H1 (cell line): ENCODE results near the gene TRIM27. TPM values are rescaled to one million over a fixed set of nuclear protein-coding genes. Genes with fewer than 3 reads are reported as not detected.

ENCODE experiments used
- CTCF ChIA-PET: fragments of 300-600 bp; sonication (Branson Sonifier 250); formaldehyde crosslinking; loops from one replicate; lab custom pipeline; 2021; ENCODE audit not compliant: partially characterized antibody; lab: Charles Lee
- POLR2A ChIA-PET: fragments of 300-600 bp; sonication (Branson Sonifier 250); formaldehyde crosslinking; loops from one replicate; lab custom pipeline; 2021; ENCODE audit warnings: inconsistent platforms; ENCODE audit not compliant: partially characterized antibody; lab: Charles Lee
- DNase-seq, 2 experiments: peaks; one replicate each; pipeline versions ENCODE4 v3.0.0 to v3.0.0-alpha.2; 2010 to 2022; ENCODE audit warnings: low spot score in 2 of 2, low read depth in 1 of 2, mixed read lengths in 1 of 2
- FAIRE-seq: peaks from 2 replicates; lab custom pipeline; 2011; peaks lifted over from hg19 to GRCh38; lab: Jason Lieb, UNC
- H2AFZ ChIP-seq: 2 replicates; pipeline ENCODE4 v1.8.1; 2012; ENCODE audit warnings: low read length, inconsistent platforms
- H2AK5ac ChIP-seq: 2 replicates; pipeline ENCODE4 v1.6.1; 2013; ENCODE audit warnings: low read depth, low read length
- H2BK120ac ChIP-seq: replicated peaks from 2 replicates; pipeline ENCODE3; 2013; ENCODE audit warnings: low read depth, low read length, inconsistent platforms
- H2BK12ac ChIP-seq: 2 replicates; pipeline ENCODE4 v1.6.1; 2013; ENCODE audit warnings: low read depth, low read length
- H2BK15ac ChIP-seq: 2 replicates; pipeline ENCODE4 v1.6.1; 2013; ENCODE audit warnings: low read length
- H2BK20ac ChIP-seq: 2 replicates; pipeline ENCODE4 v1.6.1; 2013; ENCODE audit warnings: low read length
- H2BK5ac ChIP-seq: 2 replicates; pipeline ENCODE4 v1.6.1; 2013; ENCODE audit warnings: low read depth, low read length
- H3K14ac ChIP-seq: 2 replicates; pipeline ENCODE4 v1.6.1; 2013; ENCODE audit warnings: inconsistent platforms; ENCODE audit not compliant: insufficient read length
- H3K18ac ChIP-seq: 2 replicates; pipeline ENCODE4 v1.6.1; 2013; ENCODE audit warnings: low read length; ENCODE audit errors: extremely low read depth
- H3K23ac ChIP-seq: 2 replicates; pipeline ENCODE4 v1.6.1; 2013; ENCODE audit warnings: inconsistent platforms; ENCODE audit not compliant: insufficient read length
- H3K23me2 ChIP-seq: 2 replicates; pipeline ENCODE4 v1.6.1; 2013; ENCODE audit warnings: low read depth, low read length
- H3K27ac ChIP-seq: 2 replicates; pipeline ENCODE4 v1.6.1; 2011; ENCODE audit warnings: low read depth, low read length, inconsistent platforms
- H3K27me3 ChIP-seq, 4 experiments: replicated peaks in 1 of 4; 1 replicate in 1 of 4; 2 replicates in 3 of 4; pipeline versions ENCODE4 v1.6.1 to v1.8.1; 2011 to 2013; ENCODE audit warnings: low read length in 3 of 4, mild to moderate bottlenecking in 3 of 4, inconsistent platforms in 2 of 4, mixed read lengths in 2 of 4, moderate library complexity in 1 of 4; ENCODE audit not compliant: control insufficient read depth in 3 of 4, insufficient read depth in 3 of 4; ENCODE audit errors: extremely low read depth in 1 of 4
- H3K36me3 ChIP-seq, 4 experiments: 2 replicates each; pipeline versions ENCODE4 v1.6.1 to v1.8.1; 2011 to 2013; ENCODE audit warnings: mild to moderate bottlenecking in 4 of 4, low read length in 3 of 4, moderate library complexity in 2 of 4, control low read depth in 1 of 4, inconsistent platforms in 1 of 4; ENCODE audit not compliant: insufficient read depth in 4 of 4, control insufficient read depth in 2 of 4
- H3K4ac ChIP-seq: replicated peaks from 2 replicates; pipeline ENCODE3; 2013; ENCODE audit warnings: low read length, low read depth, mixed read lengths, inconsistent platforms; ENCODE audit not compliant: insufficient read length
- H3K4me1 ChIP-seq, 4 experiments: replicated peaks in 1 of 4; 1 replicate in 1 of 4; 2 replicates in 3 of 4; pipeline versions ENCODE4 v1.6.1 to v1.8.1; 2011 to 2013; ENCODE audit warnings: low read length in 3 of 4, inconsistent platforms in 2 of 4, mixed read lengths in 1 of 4; ENCODE audit not compliant: insufficient read depth in 4 of 4, control insufficient read depth in 3 of 4
- H3K4me2 ChIP-seq, 2 experiments: 2 replicates each; pipeline versions ENCODE4 v1.6.1 to v1.8.1; 2011 to 2013; ENCODE audit warnings: low read depth in 2 of 2, low read length in 2 of 2, control low read depth in 1 of 2, inconsistent platforms in 1 of 2, mild to moderate bottlenecking in 1 of 2; ENCODE audit not compliant: insufficient read depth in 1 of 2
- H3K4me3 ChIP-seq, 4 experiments: fragments of 200-600, 300-600 bp in 1 of 4; sonication (generic), shearing (Covaris generic), sonication (Bioruptor Twin) in 1 of 4; 2 replicates each; pipeline versions ENCODE4 v1.5.1 to v1.8.1; 2011 to 2016; ENCODE audit warnings: low read length in 4 of 4, low read depth in 3 of 4, control low read depth in 2 of 4, inconsistent platforms in 2 of 4, mild to moderate bottlenecking in 2 of 4, mixed read lengths in 1 of 4, moderate library complexity in 1 of 4; ENCODE audit not compliant: insufficient read depth in 2 of 4; ENCODE audit errors: extremely low read depth in 1 of 4
- H3K56ac ChIP-seq: replicated peaks from 2 replicates; pipeline ENCODE3; 2013; ENCODE audit warnings: low read depth, mild to moderate bottlenecking, mixed read lengths, low read length, inconsistent platforms; ENCODE audit not compliant: insufficient read length
- H3K79me1 ChIP-seq: 2 replicates; pipeline ENCODE4 v1.6.1; 2013; ENCODE audit warnings: low read depth, low read length, control low read depth
- H3K79me2 ChIP-seq, 2 experiments: 2 replicates each; pipeline versions ENCODE4 v1.6.1 to v1.8.1; 2012 to 2013; ENCODE audit warnings: low read length in 2 of 2, mild to moderate bottlenecking in 2 of 2, inconsistent platforms in 1 of 2; ENCODE audit not compliant: insufficient read depth in 2 of 2, control insufficient read depth in 1 of 2
- H3K9ac ChIP-seq, 4 experiments: replicated peaks in 1 of 4; 1 replicate in 1 of 4; 2 replicates in 3 of 4; pipeline versions ENCODE4 v1.6.1 to v1.8.1; 2011 to 2013; ENCODE audit warnings: low read depth in 3 of 4, low read length in 3 of 4, control low read depth in 2 of 4, mild to moderate bottlenecking in 2 of 4, moderate library complexity in 2 of 4, inconsistent platforms in 1 of 4; ENCODE audit errors: extremely low read depth in 1 of 4
- H3K9me3 ChIP-seq, 2 experiments: 2 replicates each; pipeline versions ENCODE4 v1.6.1 to v1.8.1; 2012 to 2013; ENCODE audit warnings: mild to moderate bottlenecking in 2 of 2, moderate library complexity in 2 of 2, control low read depth in 1 of 2, inconsistent platforms in 1 of 2, low read depth in 1 of 2, low read length in 1 of 2, mixed read lengths in 1 of 2; ENCODE audit not compliant: insufficient read depth in 2 of 2
- H4K20me1 ChIP-seq, 2 experiments: replicated peaks in 1 of 2; 2 replicates each; pipeline versions ENCODE3 to v1.8.1; 2011 to 2013; ENCODE audit warnings: inconsistent platforms in 2 of 2, low read length in 2 of 2, mild to moderate bottlenecking in 1 of 2; ENCODE audit not compliant: insufficient read depth in 2 of 2, control insufficient read depth in 1 of 2
- H4K5ac ChIP-seq: 2 replicates; pipeline ENCODE4 v1.6.1; 2013; ENCODE audit warnings: low read length, low read depth, mixed read lengths, inconsistent platforms; ENCODE audit not compliant: insufficient read length
- H4K8ac ChIP-seq: 2 replicates; pipeline ENCODE4 v1.8.0; 2013; ENCODE audit warnings: mild to moderate bottlenecking, moderate library complexity, low read length, inconsistent platforms; ENCODE audit not compliant: insufficient read depth; ENCODE audit errors: extremely low read depth
- H4K91ac ChIP-seq: replicated peaks from 2 replicates; pipeline ENCODE3; 2013; ENCODE audit warnings: low read length, mixed read lengths, inconsistent platforms; ENCODE audit not compliant: insufficient read length
- HDAC2 ChIP-seq, 2 experiments: fragments of 300-600 bp in 1 of 2; sonication (generic) in 1 of 2; IDR thresholded peaks; 2 replicates each; pipeline ENCODE4 v1.6.1; 2011 to 2012; ENCODE audit warnings: low read depth in 2 of 2, low read length in 2 of 2, mild to moderate bottlenecking in 2 of 2, moderate library complexity in 2 of 2, borderline replicate concordance in 1 of 2, inconsistent platforms in 1 of 2
- JUND ChIP-seq: IDR thresholded peaks from 2 replicates; pipeline ENCODE4 v1.6.1; 2011; ENCODE audit warnings: mild to moderate bottlenecking, improper control_type of control experiment, low read length
- POLR2A ChIP-seq, 2 experiments: IDR thresholded peaks; 1 replicate in 1 of 2; 2 replicates in 1 of 2; pipeline ENCODE4 v1.6.1; 2011; ENCODE audit warnings: low read depth in 2 of 2, low read length in 2 of 2, mild to moderate bottlenecking in 2 of 2; ENCODE audit errors: control extremely low read depth in 1 of 2
- WGBS, 2 experiments: shearing (Covaris generic) in 1 of 2; methylation state at CpG; one replicate each; pipeline versions ENCODE4 v1.1.6 to v1.1.7; 2013 to 2015; ENCODE audit warnings: low lambda C conversion rate in 2 of 2, mixed read lengths in 2 of 2, inconsistent platforms in 1 of 2, low coverage in 1 of 2, missing lambda C conversion rate in 1 of 2; ENCODE audit not compliant: insufficient replicate concordance in 2 of 2, insufficient coverage in 1 of 2, insufficient read length in 1 of 2; ENCODE audit errors: extremely low coverage in 1 of 2, missing lambda C conversion rate in 1 of 2; 5-methylcytosine and 5-hydroxymethylcytosine counted together
- polyA plus RNA-seq, 7 experiments: library from polyadenylated mRNA; depleted of rRNA in 3 of 7; stranded (reverse) in 5 of 7; unstranded in 2 of 7; fragments of >200 nt in 5 of 7; fragments of 200-250 nt in 2 of 7; gene quantifications; 1 replicate in 5 of 7; 2 replicates in 1 of 7; 4 replicates in 1 of 7; pipeline versions ENCODE4 v1.2.1 to v1.2.3, GENCODE V29; 2011 to 2013; ENCODE audit warnings: missing spikeins in 2 of 7, mixed read lengths in 2 of 7
- total RNA-seq: library from RNA; stranded (reverse); fragmentation: NEBNext Ultra II Directional; extraction: Animal tissue kit (Norgen Biotek cat#: 25700); gene quantifications from 2 replicates; pipeline ENCODE4 v1.2.1, GENCODE V29; 2021

The TRIM27 gene
- total and polyA plus RNA-seq, 2 of the 8 experiments (the other 6 are each of a cell fraction or from before 2014, with no cell fraction given), result 76.4 to 85.9 TPM

DNA sequence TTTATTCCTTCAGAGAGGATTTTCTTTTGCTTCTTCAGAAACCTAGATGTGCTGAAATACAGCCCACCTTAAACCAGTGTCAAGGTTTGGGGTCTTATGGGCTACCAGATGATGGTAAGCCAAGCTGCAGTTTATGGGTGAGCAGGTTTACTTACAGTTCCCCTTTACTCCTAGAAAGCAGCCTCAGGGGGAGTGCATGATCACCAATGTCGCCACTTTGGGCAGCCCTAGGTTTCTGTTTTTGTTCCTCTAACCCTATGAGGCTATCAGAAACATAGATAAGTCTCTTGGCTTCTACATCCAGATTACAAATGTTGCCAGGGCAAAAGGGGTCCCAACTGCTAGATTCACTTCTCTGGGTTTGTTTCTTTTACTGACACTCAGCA lies 67.2 kb downstream of the TRIM27 start:
- WGBS, 2 experiments, result 73% methylated on average over 1 of the region's 1 CpG; no CpG with 5 or more reads in 1 of the 2 experiments
- no peak overlapping the region for H3K56ac ChIP-seq
- no peak overlapping the region for H2AK5ac ChIP-seq
- no peaks in the 10 kb centered on the region for H3K36me3 ChIP-seq
- ChIA-PET POLR2A (no interaction called here), CTCF (interaction anchor here (1.3 to 1.6 kb wide), 3 partner anchors 16 to 160 kb away, joined by 4 read pairs; no protein-coding TSS in a partner anchor)
- no peak overlapping the region for H2BK5ac ChIP-seq
- no peak overlapping the region for H4K8ac ChIP-seq
- no peak overlapping the region for H3K4me3 ChIP-seq
- H4K91ac ChIP-seq, result no peak overlapping the region
- no peaks in the 10 kb centered on the region for H4K20me1 ChIP-seq
- no peak overlapping the region for H3K23ac ChIP-seq
- no peaks in the 10 kb centered on the region for H3K79me1 ChIP-seq
- H3K4me2 ChIP-seq, result no peak overlapping the region
- H3K4ac ChIP-seq, result no peak overlapping the region
- H3K79me2 ChIP-seq, result no peaks in the 10 kb centered on the region
- no peak overlapping the region for H2BK120ac ChIP-seq
- FAIRE-seq, result no peak
- DNase-seq, result no peak
- no peak overlapping the region for H2BK15ac ChIP-seq
- no peak overlapping the region for H3K18ac ChIP-seq
- no peak overlapping the region for H2BK20ac ChIP-seq
- H3K23me2 ChIP-seq, result no peaks in the 10 kb centered on the region
- TF ChIP-seq HDAC2 (IDR thresholded peaks at IDR 0.05; ENCODE audit: borderline replicate concordance in 1 of 2, low read depth in 2 of 2, low read length in 2 of 2), result no peak
- no peak for TF ChIP-seq JUND
- TF ChIP-seq POLR2A (IDR thresholded peaks at IDR 0.05; ENCODE audit: control extremely low read depth in 1 of 2, low read depth in 2 of 2, low read length in 2 of 2), result no peak
- no peak overlapping the region for H2BK12ac ChIP-seq
- no peaks in the 10 kb centered on the region for H3K27me3 ChIP-seq
- no peak overlapping the region for H3K14ac ChIP-seq
- no peak overlapping the region for H4K5ac ChIP-seq
- no peak overlapping the region for H3K9ac ChIP-seq
- no peak overlapping the region for H3K27ac ChIP-seq
- no peaks in the 10 kb centered on the region for H3K9me3 ChIP-seq
- no peak overlapping the region for H2AFZ ChIP-seq
- H3K4me1 ChIP-seq, result peaks cover 0 to 3% (median 0%) of the 10 kb centered on the region in 4 experiments; a peak in 1 of 7 replicates
